ENCODE measurements around the gene SLC35B2. TPM values are rescaled to one million over a fixed set of nuclear protein-coding genes. Genes with fewer than 3 reads are reported as not detected.

Gene SLC35B2, protein sequence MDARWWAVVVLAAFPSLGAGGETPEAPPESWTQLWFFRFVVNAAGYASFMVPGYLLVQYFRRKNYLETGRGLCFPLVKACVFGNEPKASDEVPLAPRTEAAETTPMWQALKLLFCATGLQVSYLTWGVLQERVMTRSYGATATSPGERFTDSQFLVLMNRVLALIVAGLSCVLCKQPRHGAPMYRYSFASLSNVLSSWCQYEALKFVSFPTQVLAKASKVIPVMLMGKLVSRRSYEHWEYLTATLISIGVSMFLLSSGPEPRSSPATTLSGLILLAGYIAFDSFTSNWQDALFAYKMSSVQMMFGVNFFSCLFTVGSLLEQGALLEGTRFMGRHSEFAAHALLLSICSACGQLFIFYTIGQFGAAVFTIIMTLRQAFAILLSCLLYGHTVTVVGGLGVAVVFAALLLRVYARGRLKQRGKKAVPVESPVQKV
- 37.3 TPM for total RNA-seq

DNA sequence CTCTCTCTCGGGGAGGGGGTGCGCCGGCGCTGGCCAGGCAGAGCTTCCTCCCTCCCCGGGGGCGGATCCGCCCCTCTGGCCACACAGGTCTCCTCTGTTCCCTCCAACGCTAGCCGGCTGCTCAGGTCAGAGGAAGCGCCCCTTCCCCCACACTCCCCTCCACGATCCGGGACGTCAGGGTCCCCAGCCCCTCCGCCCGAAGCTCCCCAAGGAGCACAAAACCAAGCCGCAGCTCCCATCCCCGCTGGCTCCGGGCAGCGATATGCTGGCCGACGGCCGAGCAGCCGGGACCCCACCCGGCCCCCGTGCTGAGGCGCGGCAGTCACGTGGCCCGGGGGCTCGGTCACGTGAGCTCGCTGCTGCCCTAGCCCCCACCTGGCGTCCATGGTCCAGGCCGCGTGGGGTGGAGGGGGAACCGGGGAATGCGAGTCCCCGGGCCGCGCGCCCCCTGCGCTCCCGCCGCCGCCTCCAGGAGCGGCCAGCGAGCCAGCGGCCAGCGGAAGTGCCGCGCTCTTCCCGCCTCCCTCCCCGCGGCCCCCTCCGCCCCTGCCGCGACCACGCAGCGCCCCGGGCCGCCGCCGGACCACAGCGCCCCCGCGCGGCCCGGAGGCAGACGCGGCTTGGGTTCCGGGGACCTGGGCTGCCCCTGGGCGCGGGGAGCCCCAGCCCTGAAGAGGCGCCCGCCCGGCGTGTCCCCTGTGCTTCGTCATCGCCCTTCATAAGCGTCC, at the start of gene SLC35B2:
SLC35B2 (minus strand) TSS at position 504 of the 728 bp plus-strand sequence; CDS start at position 386, 118 bp downstream.
- peak; percentile 85 for DNase-seq

- DNase-seq: no peak
Measured at GRCh38 chr6:44306710-44307109, 49.4 kb upstream of the SLC35B2 start.

DNA sequence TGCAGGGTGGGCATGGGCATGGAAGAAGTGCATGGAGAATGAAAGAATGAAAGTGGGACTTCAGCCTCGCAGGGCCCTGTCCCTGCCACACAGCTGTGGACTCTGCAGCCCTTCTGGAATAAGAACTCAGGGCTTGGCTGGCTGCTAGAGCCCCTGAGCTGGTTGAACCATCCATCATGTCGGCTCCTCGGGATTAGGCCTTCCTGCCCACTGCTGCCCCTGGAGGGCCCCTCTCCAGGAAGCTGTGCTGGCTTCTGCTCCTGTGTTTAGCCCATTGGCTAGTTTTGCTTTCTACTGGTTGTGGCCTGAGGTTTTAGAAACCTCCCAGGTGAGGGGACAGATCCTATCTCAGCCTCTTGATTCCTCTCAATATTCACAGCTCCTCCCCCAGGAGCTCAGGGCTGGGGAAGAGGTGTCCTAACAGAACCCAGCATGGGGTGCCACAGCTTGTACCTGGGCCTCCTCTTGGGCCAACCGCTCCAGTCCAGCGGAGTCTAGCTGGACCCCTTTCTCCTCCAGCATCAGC, 47.9 kb upstream of the SLC35B2 start:
- no peak for DNase-seq

DNA sequence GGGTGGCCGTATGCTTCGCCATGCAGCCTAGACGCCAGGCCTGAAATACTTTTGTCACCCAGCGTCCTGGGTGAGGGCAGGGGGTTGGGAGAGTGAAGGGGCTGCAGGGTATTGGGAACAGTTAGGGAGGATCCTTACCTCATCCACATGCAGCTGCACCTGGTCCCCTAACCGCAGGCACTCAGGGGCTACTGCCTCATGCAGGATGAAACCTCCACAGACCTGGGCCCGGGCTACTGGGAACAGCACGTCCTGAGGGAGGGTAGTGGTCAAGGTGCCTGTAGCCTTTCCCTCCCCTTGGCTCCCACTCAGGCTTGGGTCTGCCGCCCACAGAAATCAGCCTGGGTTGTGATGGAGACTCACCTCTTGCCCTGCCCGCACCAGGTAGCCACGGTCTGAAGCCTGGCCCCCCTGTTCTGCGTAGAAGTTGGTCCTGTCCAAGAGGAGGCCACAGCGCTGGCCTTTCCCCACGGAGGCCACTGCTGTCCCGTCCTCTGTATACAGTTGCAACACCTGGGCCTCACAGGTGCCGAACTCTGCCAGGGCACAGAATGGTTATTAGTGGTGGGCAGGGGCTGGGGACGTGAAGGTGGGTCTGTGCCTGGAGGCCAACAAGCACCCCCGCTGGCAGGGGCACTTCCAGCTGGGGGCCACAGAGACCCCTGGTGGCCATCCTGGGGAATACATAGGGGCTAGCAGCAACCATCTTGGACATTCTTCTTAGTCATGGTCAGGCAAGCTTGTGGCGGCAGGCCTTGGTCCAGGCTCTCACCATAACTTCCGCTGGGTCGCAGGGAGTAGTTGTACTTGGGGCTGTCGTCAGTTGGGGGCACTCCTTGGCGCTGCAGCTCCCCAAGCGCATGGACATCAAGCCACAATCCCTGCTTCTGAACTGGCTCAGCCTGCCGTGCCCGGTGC, 47.2 kb upstream of the SLC35B2 start:
- DNase-seq: peak; percentile 18

DNA sequence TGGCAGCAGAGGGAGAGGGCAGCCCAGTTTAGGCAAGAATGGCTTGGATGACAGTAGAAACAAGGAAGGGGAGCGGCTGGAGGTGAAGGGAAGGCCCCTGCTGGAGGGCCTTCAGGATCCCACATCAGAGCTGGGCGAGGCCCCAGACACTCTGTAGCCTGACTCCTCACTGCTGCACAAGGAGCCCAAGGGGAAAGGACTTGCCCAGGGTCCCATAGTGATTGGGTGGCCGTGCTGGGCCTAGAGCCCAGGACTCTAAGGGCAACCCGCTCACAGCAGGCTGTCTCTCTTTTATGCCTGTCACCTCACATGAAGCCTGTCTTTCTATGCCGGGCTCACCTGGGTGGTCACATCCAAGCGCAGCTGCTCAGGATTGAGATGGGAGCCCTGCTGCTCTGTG, 46.5 kb upstream of the SLC35B2 start:
- no peak for DNase-seq

GRCh38 chr6:44302856-44303255, 45.5 kb upstream of the SLC35B2 start:
- DNase-seq: no peak

DNA sequence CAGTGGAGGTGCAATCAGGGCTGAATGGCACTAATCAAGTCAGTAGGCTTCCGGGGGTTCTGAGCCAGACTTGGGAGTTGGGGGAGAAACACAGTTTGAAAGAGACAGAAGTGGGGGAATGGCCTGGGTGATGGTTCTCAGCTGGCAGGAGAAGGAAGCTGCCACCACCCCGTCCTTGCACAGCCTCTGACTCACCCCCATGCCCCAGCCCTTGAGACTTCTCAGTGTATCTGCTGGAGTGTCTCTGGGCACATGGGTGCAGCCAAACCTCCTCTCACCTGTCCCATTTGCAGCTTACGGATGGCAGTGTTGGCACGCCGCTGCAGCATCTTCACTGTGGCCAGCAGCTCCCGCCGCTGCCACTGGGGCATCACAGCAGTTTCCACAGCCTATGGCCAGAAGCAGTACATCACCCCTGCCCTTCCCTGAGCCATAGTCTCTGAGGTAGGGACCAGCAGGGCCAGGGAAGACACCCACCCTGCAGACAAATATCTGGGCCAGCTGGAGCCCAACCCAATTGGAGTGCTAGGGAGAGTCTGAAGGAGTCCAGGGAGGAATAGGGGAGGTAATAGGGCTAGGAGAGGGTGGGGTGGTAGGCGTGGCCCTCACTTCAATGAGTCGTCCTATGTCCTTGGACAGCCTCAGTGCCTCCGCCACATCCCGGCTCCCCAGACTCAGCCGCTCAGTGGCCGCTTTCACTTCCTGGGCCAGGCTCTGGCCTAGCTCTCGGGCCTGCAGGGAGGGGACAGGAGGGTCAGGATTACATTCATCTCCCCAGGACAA, 44.6 kb upstream of the SLC35B2 start:
- no peak for DNase-seq

- DNase-seq: no peak
Measured at GRCh38 chr6:44301106-44301505, 43.8 kb upstream of the SLC35B2 start.

- no peak for DNase-seq
Measured at GRCh38 chr6:44300292-44300823, 43.0 kb upstream of the SLC35B2 start.

DNA sequence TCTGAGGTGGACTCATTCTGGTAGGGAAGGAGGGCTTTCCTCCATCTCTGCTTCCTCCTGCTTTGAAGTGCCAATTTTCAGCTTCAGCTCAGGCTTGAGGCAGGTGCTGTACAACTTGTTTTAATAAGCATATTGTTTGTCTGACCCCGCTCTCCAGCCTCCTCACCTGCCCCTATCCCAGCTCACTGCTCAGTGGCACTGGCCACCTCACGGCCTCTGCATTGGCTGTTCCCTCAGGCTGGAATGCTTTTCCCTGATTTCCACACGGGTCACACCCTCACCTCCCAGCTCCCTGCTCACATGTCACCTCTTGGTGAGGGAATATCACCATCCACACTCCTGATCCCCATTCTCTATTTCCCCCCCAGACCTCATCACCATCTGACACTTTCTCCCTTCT, 41.5 kb upstream of the SLC35B2 start:
- DNase-seq: no peak

- no peak for DNase-seq
Measured at GRCh38 chr6:44298055-44298803, 40.9 kb upstream of the SLC35B2 start.

- DNase-seq: peak; percentile 51
Measured at GRCh38 chr6:44297063-44298038, 40.0 kb upstream of the SLC35B2 start.

DNA sequence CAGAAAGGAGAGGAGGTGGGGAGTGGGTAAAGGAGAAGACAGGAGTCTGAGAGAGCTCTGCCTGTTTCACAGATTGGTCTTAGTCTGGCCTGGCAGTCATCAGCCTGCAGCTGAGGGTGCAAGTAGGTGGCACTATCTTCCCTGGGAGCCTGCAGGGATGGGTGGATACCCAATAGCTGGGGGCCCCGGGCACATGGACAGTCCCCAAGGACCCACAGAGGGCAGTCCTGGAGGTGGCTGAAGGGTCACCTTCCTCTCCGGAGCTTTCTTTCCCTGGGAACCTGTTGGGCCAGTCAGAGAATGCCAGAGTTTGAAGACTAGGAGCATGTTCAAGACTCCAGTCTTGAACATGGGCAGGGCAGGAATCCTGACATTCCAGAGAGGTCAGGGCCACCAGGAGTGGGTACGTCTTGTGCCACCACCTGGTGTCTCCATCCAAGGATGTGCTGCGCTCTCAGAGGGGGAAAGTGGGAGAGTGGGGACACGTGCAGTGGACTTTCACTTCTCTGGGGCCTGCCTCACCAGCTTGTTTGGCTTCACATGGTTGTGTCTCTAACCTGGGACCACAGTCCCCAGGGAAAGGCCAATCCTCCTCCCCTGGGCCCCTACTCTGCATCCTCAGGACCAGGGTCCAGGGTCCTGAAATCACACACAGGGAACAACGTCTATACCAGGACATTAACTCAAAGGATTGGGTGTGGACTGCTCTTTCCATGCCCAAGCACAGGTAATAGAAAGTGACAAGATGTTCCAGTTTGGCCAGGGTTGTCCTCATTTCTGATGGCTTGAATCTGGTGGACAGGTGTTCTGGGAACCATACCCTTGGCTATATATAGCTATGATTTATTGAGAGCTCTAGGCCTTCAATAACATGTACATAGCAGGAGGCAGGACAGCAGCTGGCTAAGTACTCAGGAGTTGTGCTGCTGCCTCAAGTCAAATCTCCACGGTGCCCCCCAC, 37.8 kb upstream of the SLC35B2 start:
- no peak for DNase-seq

DNA sequence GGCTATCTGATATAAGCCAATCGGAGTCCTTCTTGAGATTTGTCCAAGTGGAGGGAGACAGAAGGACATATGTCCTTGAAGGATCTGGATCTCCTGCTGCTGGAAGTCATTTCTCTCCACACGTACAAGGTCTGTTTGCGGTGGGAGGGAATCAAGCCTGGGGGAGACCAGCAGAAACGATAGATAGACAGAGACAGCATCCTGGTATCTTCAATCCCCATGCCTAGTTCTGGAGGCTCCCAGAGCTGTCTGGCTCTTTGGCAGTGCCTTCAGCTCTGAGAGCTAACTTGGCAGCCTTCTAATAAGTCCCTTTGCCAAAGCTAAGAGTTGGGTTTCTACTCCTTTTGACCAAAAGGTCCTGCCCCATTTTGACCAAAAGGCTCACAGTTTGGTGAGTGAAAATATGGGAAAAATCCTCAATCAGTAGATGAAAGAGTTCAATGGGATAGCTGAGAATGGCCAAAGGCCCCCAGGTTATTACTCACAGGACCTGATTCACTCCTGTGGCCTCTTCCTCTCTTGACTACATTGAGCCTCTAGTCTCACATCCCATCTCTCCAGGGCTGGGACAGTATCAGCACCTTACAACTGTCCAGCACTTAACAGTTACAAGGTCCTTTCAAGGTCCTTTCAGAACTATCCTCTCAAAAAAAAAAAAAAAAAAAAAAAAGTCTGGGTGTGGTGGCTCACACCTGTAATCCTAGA, 35.5 kb upstream of the SLC35B2 start:
- DNase-seq: no peak

DNA sequence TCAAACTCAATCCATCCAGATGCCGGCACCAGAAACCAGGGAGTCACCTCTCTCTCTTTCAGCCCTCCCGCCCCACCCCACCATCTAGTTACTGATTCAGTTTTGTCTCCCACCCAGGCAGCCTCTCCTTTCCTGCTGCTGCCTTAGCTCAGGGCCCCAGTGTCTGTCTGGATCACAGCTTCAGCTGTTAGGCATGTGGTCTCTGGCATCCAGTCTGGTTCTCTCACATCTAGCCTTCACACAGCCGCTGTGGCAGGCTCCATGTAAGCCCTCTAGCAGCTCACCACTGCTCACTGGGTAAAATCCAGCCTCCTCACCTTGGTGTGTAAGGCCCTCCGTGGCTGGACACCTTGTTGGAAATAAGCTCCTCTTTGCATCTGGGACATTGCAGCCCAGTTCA, 34.5 kb upstream of the SLC35B2 start:
- DNase-seq: no peak

DNA sequence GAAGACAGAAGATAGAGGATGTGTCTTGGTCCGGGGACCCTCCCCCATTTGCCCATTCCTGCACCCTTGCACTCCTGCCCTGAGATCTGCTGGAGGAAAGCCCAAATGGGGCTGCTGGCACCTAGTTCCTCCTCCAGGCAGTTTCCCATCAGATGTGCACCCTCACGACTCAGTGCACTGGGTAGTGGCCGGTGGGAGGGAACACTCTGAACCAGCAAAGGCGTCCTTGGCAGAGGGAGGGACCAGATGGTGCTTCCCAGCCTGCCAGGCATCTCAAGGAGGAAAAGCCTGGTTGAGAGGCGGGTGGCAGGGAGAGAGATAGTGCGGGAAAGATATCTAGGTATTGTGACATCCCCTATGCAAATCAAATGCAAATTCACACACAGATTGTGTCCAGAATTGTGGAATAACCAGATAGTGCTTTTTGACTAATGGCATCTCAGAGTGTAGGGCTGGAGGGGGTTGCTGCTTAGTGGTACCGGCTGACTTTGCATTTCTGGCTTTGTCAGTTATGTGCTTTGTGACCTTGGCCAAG, 32.5 kb upstream of the SLC35B2 start:
- DNase-seq: no peak

DNA sequence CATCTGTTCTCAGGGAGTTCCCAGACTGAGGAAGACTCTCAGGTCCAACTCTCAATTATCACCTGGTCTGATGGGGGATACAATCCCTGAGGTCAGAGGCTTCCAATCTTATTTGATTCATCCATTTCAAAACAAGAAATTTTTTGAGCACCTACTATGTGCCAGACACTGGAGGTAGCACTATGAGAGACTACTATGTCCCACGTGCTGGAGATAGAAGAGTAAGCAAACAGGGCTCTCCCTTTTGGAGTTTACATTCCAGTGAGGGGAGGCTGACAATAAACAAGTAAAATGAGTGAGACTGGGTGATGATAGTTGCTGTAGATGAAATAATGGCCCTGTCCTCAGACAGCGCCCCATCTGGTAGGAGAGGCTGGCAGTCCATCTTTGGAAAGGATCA, 29.4 kb upstream of the SLC35B2 start:
- DNase-seq: no peak

All from tongue (tissue), 2 donors.